Hepatocyte (in vitro differentiated cells): ENCODE data around the gene RSU1.

Experiments
- CTCF ChIP-seq: fragments of 200-600 bp; sonication (generic); IDR thresholded peaks from 2 replicates; pipeline ENCODE4 v1.5.1; 2016; ENCODE audit warnings: antibody characterized with exemption, mild to moderate bottlenecking; ENCODE audit not compliant: poor library complexity
- EZH2 ChIP-seq: fragments of 200-600 bp; sonication (generic); IDR thresholded peaks from 2 replicates; pipeline ENCODE4 v1.6.1; 2016; ENCODE audit warnings: antibody characterized with exemption, mild to moderate bottlenecking, borderline replicate concordance

DNA sequence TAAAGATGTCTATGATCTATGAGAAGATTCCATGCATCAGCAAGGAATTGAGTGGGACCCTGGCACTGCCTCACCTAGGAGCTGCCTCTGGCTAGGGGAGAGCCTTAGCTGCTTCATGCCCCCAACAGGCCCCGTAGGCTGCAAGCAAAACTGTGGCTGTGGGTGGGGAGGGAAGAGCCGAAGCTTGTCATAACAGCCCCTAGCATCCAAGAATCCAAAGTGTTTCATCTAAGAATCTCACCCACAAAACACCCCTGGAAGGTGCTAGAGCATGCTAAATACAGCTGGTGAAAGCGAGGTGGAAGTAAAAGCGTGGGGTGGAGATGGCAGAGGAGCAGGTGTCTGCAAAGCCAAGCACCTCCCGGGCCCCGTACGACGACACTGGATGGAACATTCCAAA is 208.0 kb downstream of the RSU1 start:
- no peak for TF ChIP-seq CTCF
- no peak for TF ChIP-seq EZH2
